ENCODE data around the gene PCDHA1. TPM values are rescaled to one million over a fixed set of nuclear protein-coding genes. Genes with fewer than 3 reads are reported as not detected.

PCDHA1 gene
- total and polyA plus RNA-seq, 2 experiments from 2014 or later, result 0.81 to 1.6 TPM

DNA sequence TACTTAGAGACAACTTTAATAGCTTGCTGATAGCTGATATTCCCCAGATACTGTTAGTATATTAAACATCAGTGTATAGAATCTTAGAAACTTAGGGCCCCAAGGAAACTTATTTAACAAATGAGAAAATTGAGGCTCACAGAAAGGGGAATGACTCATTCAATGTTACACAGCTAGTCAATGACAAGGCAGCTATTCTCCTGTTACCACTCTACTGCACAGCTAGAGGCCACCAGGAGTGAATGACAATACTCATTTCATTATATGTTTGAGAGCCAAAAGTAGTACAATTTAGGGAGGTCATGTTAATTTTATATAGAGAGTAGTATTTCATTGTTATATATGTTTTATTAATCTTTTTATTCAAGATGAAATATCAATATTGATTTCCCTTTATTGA is 232.0 kb downstream of the PCDHA1 start:
- Histone ChIP-seq H3K4me3 (no peak overlapping the region), H3K36me3 (ENCODE audit: insufficient read depth) (no peaks in the 10 kb centered on the region), H3K27ac (ENCODE audit: low read depth) (no peak overlapping the region), H3F3A (replicated peaks; ENCODE audit: low read depth) (no peaks in the 10 kb centered on the region), H4K20me1 (replicated peaks; ENCODE audit: insufficient read depth) (no peaks in the 10 kb centered on the region), H3K4me1 (ENCODE audit: insufficient read depth) (no peaks in the 10 kb centered on the region), H3K4me2 (no peak overlapping the region), H3K27me3 (ENCODE audit: insufficient read depth) (no peaks in the 10 kb centered on the region), H2AFZ (no peak overlapping the region), H3K79me2 (replicated peaks; ENCODE audit: insufficient read depth) (no peaks in the 10 kb centered on the region), H3K9me2 (ENCODE audit: insufficient read depth) (no peaks in the 10 kb centered on the region)
- H3K4me3 Mint-ChIP-seq, result no peak overlapping the region
- H3K27me3 Mint-ChIP-seq (ENCODE audit: insufficient read depth, low read depth, poor library complexity), result peaks cover 6% of the 10 kb centered on the region
- ATAC-seq (no peak), DNase-seq (ENCODE audit: low spot score) (no peak)
- H3K27ac Mint-ChIP-seq, result no peak overlapping the region
- no peaks in the 10 kb centered on the region for H3K9me3 Mint-ChIP-seq
- H3K4me1 Mint-ChIP-seq, result no peaks in the 10 kb centered on the region
- H3K36me3 Mint-ChIP-seq (ENCODE audit: low read depth), result no peaks in the 10 kb centered on the region
- TF ChIP-seq EZH2 (IDR thresholded peaks at IDR 0.05; ENCODE audit: low read depth, unreplicated experiment) (no peak), ZNF114 (CRISPR knock-in tag; IDR thresholded peaks at IDR 0.05) (no peak), JUNB (IDR thresholded peaks at IDR 0.05; ENCODE audit: unreplicated experiment) (no peak), STAT1 (IDR thresholded peaks at IDR 0.05; ENCODE audit: unreplicated experiment) (no peak), POLR2AphosphoS5 (IDR thresholded peaks at IDR 0.05; ENCODE audit: low read depth) (no peak), ZNF331 (CRISPR knock-in tag; IDR thresholded peaks at IDR 0.05; ENCODE audit: low read depth) (no peak), NANOG (IDR thresholded peaks at IDR 0.05; ENCODE audit: borderline replicate concordance) (no peak), CREB1 (CRISPR knock-in tag; IDR thresholded peaks at IDR 0.05; ENCODE audit: low read depth) (no peak), EZH2phosphoT487 (IDR thresholded peaks at IDR 0.05; ENCODE audit: unreplicated experiment) (no peak)
- TF ChIP-seq, protein P1, sequence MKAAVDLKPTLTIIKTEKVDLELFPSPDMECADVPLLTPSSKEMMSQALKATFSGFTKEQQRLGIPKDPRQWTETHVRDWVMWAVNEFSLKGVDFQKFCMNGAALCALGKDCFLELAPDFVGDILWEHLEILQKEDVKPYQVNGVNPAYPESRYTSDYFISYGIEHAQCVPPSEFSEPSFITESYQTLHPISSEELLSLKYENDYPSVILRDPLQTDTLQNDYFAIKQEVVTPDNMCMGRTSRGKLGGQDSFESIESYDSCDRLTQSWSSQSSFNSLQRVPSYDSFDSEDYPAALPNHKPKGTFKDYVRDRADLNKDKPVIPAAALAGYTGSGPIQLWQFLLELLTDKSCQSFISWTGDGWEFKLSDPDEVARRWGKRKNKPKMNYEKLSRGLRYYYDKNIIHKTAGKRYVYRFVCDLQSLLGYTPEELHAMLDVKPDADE (IDR thresholded peaks at IDR 0.05), result no peak
- TF ChIP-seq, protein P2, sequence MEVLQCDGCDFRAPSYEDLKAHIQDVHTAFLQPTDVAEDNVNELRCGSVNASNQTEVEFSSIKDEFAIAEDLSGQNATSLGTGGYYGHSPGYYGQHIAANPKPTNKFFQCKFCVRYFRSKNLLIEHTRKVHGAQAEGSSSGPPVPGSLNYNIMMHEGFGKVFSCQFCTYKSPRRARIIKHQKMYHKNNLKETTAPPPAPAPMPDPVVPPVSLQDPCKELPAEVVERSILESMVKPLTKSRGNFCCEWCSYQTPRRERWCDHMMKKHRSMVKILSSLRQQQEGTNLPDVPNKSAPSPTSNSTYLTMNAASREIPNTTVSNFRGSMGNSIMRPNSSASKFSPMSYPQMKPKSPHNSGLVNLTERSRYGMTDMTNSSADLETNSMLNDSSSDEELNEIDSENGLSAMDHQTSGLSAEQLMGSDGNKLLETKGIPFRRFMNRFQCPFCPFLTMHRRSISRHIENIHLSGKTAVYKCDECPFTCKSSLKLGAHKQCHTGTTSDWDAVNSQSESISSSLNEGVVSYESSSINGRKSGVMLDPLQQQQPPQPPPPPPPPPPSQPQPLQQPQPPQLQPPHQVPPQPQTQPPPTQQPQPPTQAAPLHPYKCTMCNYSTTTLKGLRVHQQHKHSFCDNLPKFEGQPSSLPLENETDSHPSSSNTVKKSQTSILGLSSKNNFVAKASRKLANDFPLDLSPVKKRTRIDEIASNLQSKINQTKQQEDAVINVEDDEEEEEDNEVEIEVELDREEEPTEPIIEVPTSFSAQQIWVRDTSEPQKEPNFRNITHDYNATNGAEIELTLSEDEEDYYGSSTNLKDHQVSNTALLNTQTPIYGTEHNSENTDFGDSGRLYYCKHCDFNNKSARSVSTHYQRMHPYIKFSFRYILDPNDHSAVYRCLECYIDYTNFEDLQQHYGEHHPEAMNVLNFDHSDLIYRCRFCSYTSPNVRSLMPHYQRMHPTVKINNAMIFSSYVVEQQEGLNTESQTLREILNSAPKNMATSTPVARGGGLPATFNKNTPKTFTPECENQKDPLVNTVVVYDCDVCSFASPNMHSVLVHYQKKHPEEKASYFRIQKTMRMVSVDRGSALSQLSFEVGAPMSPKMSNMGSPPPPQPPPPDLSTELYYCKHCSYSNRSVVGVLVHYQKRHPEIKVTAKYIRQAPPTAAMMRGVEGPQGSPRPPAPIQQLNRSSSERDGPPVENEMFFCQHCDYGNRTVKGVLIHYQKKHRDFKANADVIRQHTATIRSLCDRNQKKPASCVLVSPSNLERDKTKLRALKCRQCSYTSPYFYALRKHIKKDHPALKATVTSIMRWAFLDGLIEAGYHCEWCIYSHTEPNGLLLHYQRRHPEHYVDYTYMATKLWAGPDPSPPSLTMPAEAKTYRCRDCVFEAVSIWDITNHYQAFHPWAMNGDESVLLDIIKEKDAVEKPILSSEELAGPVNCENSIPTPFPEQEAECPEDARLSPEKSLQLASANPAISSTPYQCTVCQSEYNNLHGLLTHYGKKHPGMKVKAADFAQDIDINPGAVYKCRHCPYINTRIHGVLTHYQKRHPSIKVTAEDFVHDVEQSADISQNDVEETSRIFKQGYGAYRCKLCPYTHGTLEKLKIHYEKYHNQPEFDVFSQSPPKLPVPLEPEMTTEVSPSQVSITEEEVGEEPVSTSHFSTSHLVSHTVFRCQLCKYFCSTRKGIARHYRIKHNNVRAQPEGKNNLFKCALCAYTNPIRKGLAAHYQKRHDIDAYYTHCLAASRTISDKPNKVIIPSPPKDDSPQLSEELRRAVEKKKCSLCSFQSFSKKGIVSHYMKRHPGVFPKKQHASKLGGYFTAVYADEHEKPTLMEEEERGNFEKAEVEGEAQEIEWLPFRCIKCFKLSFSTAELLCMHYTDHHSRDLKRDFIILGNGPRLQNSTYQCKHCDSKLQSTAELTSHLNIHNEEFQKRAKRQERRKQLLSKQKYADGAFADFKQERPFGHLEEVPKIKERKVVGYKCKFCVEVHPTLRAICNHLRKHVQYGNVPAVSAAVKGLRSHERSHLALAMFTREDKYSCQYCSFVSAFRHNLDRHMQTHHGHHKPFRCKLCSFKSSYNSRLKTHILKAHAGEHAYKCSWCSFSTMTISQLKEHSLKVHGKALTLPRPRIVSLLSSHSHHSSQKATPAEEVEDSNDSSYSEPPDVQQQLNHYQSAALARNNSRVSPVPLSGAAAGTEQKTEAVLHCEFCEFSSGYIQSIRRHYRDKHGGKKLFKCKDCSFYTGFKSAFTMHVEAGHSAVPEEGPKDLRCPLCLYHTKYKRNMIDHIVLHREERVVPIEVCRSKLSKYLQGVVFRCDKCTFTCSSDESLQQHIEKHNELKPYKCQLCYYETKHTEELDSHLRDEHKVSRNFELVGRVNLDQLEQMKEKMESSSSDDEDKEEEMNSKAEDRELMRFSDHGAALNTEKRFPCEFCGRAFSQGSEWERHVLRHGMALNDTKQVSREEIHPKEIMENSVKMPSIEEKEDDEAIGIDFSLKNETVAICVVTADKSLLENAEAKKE (CRISPR knock-in tag; IDR thresholded peaks at IDR 0.05), result no peak
- TF ChIP-seq, protein P3, sequence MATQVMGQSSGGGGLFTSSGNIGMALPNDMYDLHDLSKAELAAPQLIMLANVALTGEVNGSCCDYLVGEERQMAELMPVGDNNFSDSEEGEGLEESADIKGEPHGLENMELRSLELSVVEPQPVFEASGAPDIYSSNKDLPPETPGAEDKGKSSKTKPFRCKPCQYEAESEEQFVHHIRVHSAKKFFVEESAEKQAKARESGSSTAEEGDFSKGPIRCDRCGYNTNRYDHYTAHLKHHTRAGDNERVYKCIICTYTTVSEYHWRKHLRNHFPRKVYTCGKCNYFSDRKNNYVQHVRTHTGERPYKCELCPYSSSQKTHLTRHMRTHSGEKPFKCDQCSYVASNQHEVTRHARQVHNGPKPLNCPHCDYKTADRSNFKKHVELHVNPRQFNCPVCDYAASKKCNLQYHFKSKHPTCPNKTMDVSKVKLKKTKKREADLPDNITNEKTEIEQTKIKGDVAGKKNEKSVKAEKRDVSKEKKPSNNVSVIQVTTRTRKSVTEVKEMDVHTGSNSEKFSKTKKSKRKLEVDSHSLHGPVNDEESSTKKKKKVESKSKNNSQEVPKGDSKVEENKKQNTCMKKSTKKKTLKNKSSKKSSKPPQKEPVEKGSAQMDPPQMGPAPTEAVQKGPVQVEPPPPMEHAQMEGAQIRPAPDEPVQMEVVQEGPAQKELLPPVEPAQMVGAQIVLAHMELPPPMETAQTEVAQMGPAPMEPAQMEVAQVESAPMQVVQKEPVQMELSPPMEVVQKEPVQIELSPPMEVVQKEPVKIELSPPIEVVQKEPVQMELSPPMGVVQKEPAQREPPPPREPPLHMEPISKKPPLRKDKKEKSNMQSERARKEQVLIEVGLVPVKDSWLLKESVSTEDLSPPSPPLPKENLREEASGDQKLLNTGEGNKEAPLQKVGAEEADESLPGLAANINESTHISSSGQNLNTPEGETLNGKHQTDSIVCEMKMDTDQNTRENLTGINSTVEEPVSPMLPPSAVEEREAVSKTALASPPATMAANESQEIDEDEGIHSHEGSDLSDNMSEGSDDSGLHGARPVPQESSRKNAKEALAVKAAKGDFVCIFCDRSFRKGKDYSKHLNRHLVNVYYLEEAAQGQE (IDR thresholded peaks at IDR 0.05; ENCODE audit: unreplicated experiment), result no peak
- TF ChIP-seq, protein P4, sequence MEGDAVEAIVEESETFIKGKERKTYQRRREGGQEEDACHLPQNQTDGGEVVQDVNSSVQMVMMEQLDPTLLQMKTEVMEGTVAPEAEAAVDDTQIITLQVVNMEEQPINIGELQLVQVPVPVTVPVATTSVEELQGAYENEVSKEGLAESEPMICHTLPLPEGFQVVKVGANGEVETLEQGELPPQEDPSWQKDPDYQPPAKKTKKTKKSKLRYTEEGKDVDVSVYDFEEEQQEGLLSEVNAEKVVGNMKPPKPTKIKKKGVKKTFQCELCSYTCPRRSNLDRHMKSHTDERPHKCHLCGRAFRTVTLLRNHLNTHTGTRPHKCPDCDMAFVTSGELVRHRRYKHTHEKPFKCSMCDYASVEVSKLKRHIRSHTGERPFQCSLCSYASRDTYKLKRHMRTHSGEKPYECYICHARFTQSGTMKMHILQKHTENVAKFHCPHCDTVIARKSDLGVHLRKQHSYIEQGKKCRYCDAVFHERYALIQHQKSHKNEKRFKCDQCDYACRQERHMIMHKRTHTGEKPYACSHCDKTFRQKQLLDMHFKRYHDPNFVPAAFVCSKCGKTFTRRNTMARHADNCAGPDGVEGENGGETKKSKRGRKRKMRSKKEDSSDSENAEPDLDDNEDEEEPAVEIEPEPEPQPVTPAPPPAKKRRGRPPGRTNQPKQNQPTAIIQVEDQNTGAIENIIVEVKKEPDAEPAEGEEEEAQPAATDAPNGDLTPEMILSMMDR (conservative IDR thresholded peaks at IDR 0.05; ENCODE audit: low read depth in 2 of 2), result no peak
